ENCODE results near the gene CCDC40. TPM values are rescaled to one million over a fixed set of nuclear protein-coding genes. Genes with fewer than 3 reads are reported as not detected.

The CCDC40 gene
- total and polyA plus RNA-seq, 2 donors, result 0.57 to 1.5 TPM

GRCh38 chr17:80095844-80096475 is 59.5 kb downstream of the CCDC40 start:
- Histone ChIP-seq H3K9me3 (ENCODE audit: control insufficient read depth in 2 of 2, insufficient read depth in 1 of 2, low read length in 1 of 2) (peaks cover 0 to 4% of the 10 kb centered on the region in 2 donors), H3K27ac (ENCODE audit: low read depth in 1 of 2, low read length in 1 of 2) (no peak overlapping the region), H3K4me3 (ENCODE audit: low read length in 2 of 2) (no peak overlapping the region), H3K36me3 (ENCODE audit: control insufficient read depth in 2 of 2, insufficient read depth in 2 of 2, low read length in 1 of 2) (no peaks in the 10 kb centered on the region), H3K27me3 (ENCODE audit: control insufficient read depth in 2 of 2, insufficient read depth in 1 of 2, low read length in 1 of 2) (peaks cover 0 to 2% of the 10 kb centered on the region in 2 donors), H3K4me1 (ENCODE audit: control insufficient read depth in 2 of 2, insufficient read depth in 2 of 2, low read length in 2 of 2) (peaks cover 6 to 15% of the 10 kb centered on the region in 2 donors)
- 93% methylated on average over 16 of the region's 16 CpGs for WGBS
- DNase-seq (ENCODE audit: low read depth in 6 of 9, low spot score in 9 of 9), result no peak

- DNase-seq (ENCODE audit: low read depth in 6 of 9, low spot score in 9 of 9), result no peak
- H3K9me3 ChIP-seq (ENCODE audit: control insufficient read depth in 2 of 2, insufficient read depth in 1 of 2, low read length in 1 of 2), result peaks cover 0 to 4% of the 10 kb centered on the region in 2 donors
- peaks cover 6 to 16% of the 10 kb centered on the region in 2 donors for H3K4me1 ChIP-seq (ENCODE audit: control insufficient read depth in 2 of 2, insufficient read depth in 2 of 2, low read length in 2 of 2)
- no peak overlapping the region for H3K4me3 ChIP-seq (ENCODE audit: low read length in 2 of 2)
- H3K27ac ChIP-seq (ENCODE audit: low read depth in 1 of 2, low read length in 1 of 2), result no peak overlapping the region
- H3K27me3 ChIP-seq (ENCODE audit: control insufficient read depth in 2 of 2, insufficient read depth in 1 of 2, low read length in 1 of 2), result peaks cover 0 to 2% of the 10 kb centered on the region in 2 donors
- H3K36me3 ChIP-seq (ENCODE audit: control insufficient read depth in 2 of 2, insufficient read depth in 2 of 2, low read length in 1 of 2), result no peaks in the 10 kb centered on the region
- 91% methylated on average over 12 of the region's 12 CpGs for WGBS
Measured at GRCh38 chr17:80096561-80097021, 60.1 kb downstream of the CCDC40 start.

GRCh38 chr17:80097127-80097621 is 60.7 kb downstream of the CCDC40 start:
- DNase-seq (ENCODE audit: low read depth in 6 of 9, low spot score in 9 of 9), result no peak

GRCh38 chr17:80097844-80098691 is 61.6 kb downstream of the CCDC40 start:
- peaks cover 6 to 29% of the 10 kb centered on the region in 2 donors for H3K4me1 ChIP-seq (ENCODE audit: control insufficient read depth in 2 of 2, insufficient read depth in 2 of 2, low read length in 2 of 2)
- no peak overlapping the region for H3K27ac ChIP-seq (ENCODE audit: low read depth in 1 of 2, low read length in 1 of 2)
- H3K27me3 ChIP-seq (ENCODE audit: control insufficient read depth in 2 of 2, insufficient read depth in 1 of 2, low read length in 1 of 2), result peaks cover 0 to 6% of the 10 kb centered on the region in 2 donors
- H3K36me3 ChIP-seq (ENCODE audit: control insufficient read depth in 2 of 2, insufficient read depth in 2 of 2, low read length in 1 of 2), result no peaks in the 10 kb centered on the region
- WGBS, result 93% methylated on average over 23 of the region's 23 CpGs
- H3K9me3 ChIP-seq (ENCODE audit: control insufficient read depth in 2 of 2, insufficient read depth in 1 of 2, low read length in 1 of 2), result peaks cover 0 to 6% of the 10 kb centered on the region in 2 donors
- no peak overlapping the region for H3K4me3 ChIP-seq (ENCODE audit: low read length in 2 of 2)
- DNase-seq (ENCODE audit: low read depth in 6 of 9, low spot score in 9 of 9), result no peak

More at GRCh38 chr17:80097127-80097621, 60.7 kb downstream of the CCDC40 start:
- WGBS, result 97% methylated on average over 17 of the region's 17 CpGs
- Histone ChIP-seq H3K36me3 (ENCODE audit: control insufficient read depth in 2 of 2, insufficient read depth in 2 of 2, low read length in 1 of 2) (no peaks in the 10 kb centered on the region), H3K27me3 (ENCODE audit: control insufficient read depth in 2 of 2, insufficient read depth in 1 of 2, low read length in 1 of 2) (peaks cover 0 to 6% of the 10 kb centered on the region in 2 donors), H3K27ac (ENCODE audit: low read depth in 1 of 2, low read length in 1 of 2) (no peak overlapping the region), H3K9me3 (ENCODE audit: control insufficient read depth in 2 of 2, insufficient read depth in 1 of 2, low read length in 1 of 2) (peaks cover 0 to 4% of the 10 kb centered on the region in 2 donors), H3K4me3 (ENCODE audit: low read length in 2 of 2) (no peak overlapping the region), H3K4me1 (ENCODE audit: control insufficient read depth in 2 of 2, insufficient read depth in 2 of 2, low read length in 2 of 2) (peaks cover 6 to 21% of the 10 kb centered on the region in 2 donors)

- H3K4me1 ChIP-seq (ENCODE audit: control insufficient read depth in 2 of 2, insufficient read depth in 2 of 2, low read length in 2 of 2), result peaks cover 6 to 42% of the 10 kb centered on the region in 2 donors
- H3K9me3 ChIP-seq (ENCODE audit: control insufficient read depth in 2 of 2, insufficient read depth in 1 of 2, low read length in 1 of 2), result peaks cover 0 to 6% of the 10 kb centered on the region in 2 donors
- WGBS, result 72% methylated on average over 27 of the region's 27 CpGs
- H3K27me3 ChIP-seq (ENCODE audit: control insufficient read depth in 2 of 2, insufficient read depth in 1 of 2, low read length in 1 of 2), result peaks cover 0 to 6% of the 10 kb centered on the region in 2 donors
- no peaks in the 10 kb centered on the region for H3K36me3 ChIP-seq (ENCODE audit: control insufficient read depth in 2 of 2, insufficient read depth in 2 of 2, low read length in 1 of 2)
- H3K4me3 ChIP-seq (ENCODE audit: low read length in 2 of 2), result no peak overlapping the region
- no peak for DNase-seq (ENCODE audit: low read depth in 6 of 9, low spot score in 9 of 9)
- no peak overlapping the region for H3K27ac ChIP-seq (ENCODE audit: low read depth in 1 of 2, low read length in 1 of 2)
Measured at GRCh38 chr17:80099291-80100034, 63.0 kb downstream of the CCDC40 start.

GRCh38 chr17:80100035-80100323 is 63.5 kb downstream of the CCDC40 start:
- H3K27me3 ChIP-seq (ENCODE audit: control insufficient read depth in 2 of 2, insufficient read depth in 1 of 2, low read length in 1 of 2), result peaks cover 0 to 6% of the 10 kb centered on the region in 2 donors
- peaks cover 6 to 42% of the 10 kb centered on the region in 2 donors for H3K4me1 ChIP-seq (ENCODE audit: control insufficient read depth in 2 of 2, insufficient read depth in 2 of 2, low read length in 2 of 2)
- WGBS, result 53% methylated on average over 4 of the region's 4 CpGs
- no peak for DNase-seq (ENCODE audit: low read depth in 6 of 9, low spot score in 9 of 9)
- H3K9me3 ChIP-seq (ENCODE audit: control insufficient read depth in 2 of 2, insufficient read depth in 1 of 2, low read length in 1 of 2), result peaks cover 0 to 6% of the 10 kb centered on the region in 2 donors
- no peaks in the 10 kb centered on the region for H3K36me3 ChIP-seq (ENCODE audit: control insufficient read depth in 2 of 2, insufficient read depth in 2 of 2, low read length in 1 of 2)
- no peak overlapping the region for H3K27ac ChIP-seq (ENCODE audit: low read depth in 1 of 2, low read length in 1 of 2)
- H3K4me3 ChIP-seq (ENCODE audit: low read length in 2 of 2), result no peak overlapping the region

- peak; percentile 62 to 96 (median 84) for DNase-seq (ENCODE audit: low read depth in 6 of 9, low spot score in 9 of 9)
- Histone ChIP-seq H3K4me1 (ENCODE audit: control insufficient read depth in 2 of 2, insufficient read depth in 2 of 2, low read length in 2 of 2) (peaks cover 6 to 48% of the 10 kb centered on the region in 2 donors), H3K27me3 (ENCODE audit: control insufficient read depth in 2 of 2, insufficient read depth in 1 of 2, low read length in 1 of 2) (peaks cover 0 to 6% of the 10 kb centered on the region in 2 donors), H3K36me3 (ENCODE audit: control insufficient read depth in 2 of 2, insufficient read depth in 2 of 2, low read length in 1 of 2) (no peaks in the 10 kb centered on the region), H3K9me3 (ENCODE audit: control insufficient read depth in 2 of 2, insufficient read depth in 1 of 2, low read length in 1 of 2) (peaks cover 0 to 6% of the 10 kb centered on the region in 2 donors), H3K4me3 (ENCODE audit: low read length in 2 of 2) (peak within 1 kb of the TSS; percentile 78 to 79), H3K27ac (ENCODE audit: low read depth in 1 of 2, low read length in 1 of 2) (peak within 1 kb of the TSS; percentile 46 to 74)
- WGBS, result under 1% methylated on average over 114 of the region's 114 CpGs
Measured at GRCh38 chr17:80101011-80101945, 64.8 kb downstream of the CCDC40 start, which contains the start of gene GAA. TSS of gene GAA (plus strand) at chr17:80101581. CDS start at chr17:80104587, 3,006 bp downstream.

Measured in thymus (tissue), 11 donors.